ENCODE results near the gene SHROOM3.

GRCh38 chr4:76585272-76585671, 150.2 kb downstream of the SHROOM3 start:
- no peak for TF ChIP-seq POLR2AphosphoS5 (IDR thresholded peaks at IDR 0.05)
- no peak for TF ChIP-seq CTCF (IDR thresholded peaks at IDR 0.05)
- no peak for TF ChIP-seq POLR2A (IDR thresholded peaks at IDR 0.05)
